ENCODE results near the gene ZNF22. TPM values are rescaled to one million over a fixed set of nuclear protein-coding genes. Genes with fewer than 3 reads are reported as not detected.

ZNF22 gene
- total and polyA plus RNA-seq, 2 of the 8 experiments (the other 6 are each of a cell fraction or from before 2014, with no cell fraction given): 18.2 to 45.2 TPM

- CTCF ChIA-PET (ENCODE audit: partially characterized antibody): no interaction called here
- Histone ChIP-seq H4K91ac (replicated peaks; ENCODE audit: insufficient read length, low read length) (no peak overlapping the region), H4K5ac (ENCODE audit: insufficient read length, low read depth, low read length) (no peak overlapping the region)
Observed at GRCh38 chr10:45015590-45015989, 14.9 kb downstream of the ZNF22 start.

More at GRCh38 chr10:45015590-45015989, 14.9 kb downstream of the ZNF22 start:
- H2BK15ac ChIP-seq (ENCODE audit: low read length): no peak overlapping the region
- H3K4me1 ChIP-seq (replicated peaks in 1 of 4; ENCODE audit: control insufficient read depth in 3 of 4, insufficient read depth in 4 of 4, low read length in 3 of 4): no peaks in the 10 kb centered on the region
- DNase-seq (ENCODE audit: low read depth in 1 of 2, low spot score in 2 of 2) (no peak), FAIRE-seq (no peak)
- POLR2A ChIA-PET (ENCODE audit: partially characterized antibody): no interaction called here
- H3K56ac ChIP-seq (replicated peaks; ENCODE audit: insufficient read length, low read depth, low read length): no peak overlapping the region
- no peak overlapping the region for H2BK20ac ChIP-seq (ENCODE audit: low read length)
- H3K23ac ChIP-seq (ENCODE audit: insufficient read length): no peak overlapping the region
- no peak overlapping the region for H2AK5ac ChIP-seq (ENCODE audit: low read depth, low read length)
- H3K4ac ChIP-seq (replicated peaks; ENCODE audit: insufficient read length, low read depth, low read length): no peak overlapping the region
- H3K23me2 ChIP-seq (ENCODE audit: low read depth, low read length): no peaks in the 10 kb centered on the region
- H3K79me1 ChIP-seq (ENCODE audit: low read depth, low read length): no peaks in the 10 kb centered on the region
- no peak overlapping the region for H2BK5ac ChIP-seq (ENCODE audit: low read depth, low read length)
- H3K4me2 ChIP-seq (ENCODE audit: insufficient read depth in 1 of 2, low read depth in 2 of 2, low read length in 2 of 2): no peak overlapping the region
- H3K79me2 ChIP-seq (ENCODE audit: control insufficient read depth in 1 of 2, insufficient read depth in 2 of 2, low read length in 2 of 2): no peaks in the 10 kb centered on the region
- TF ChIP-seq ZNF274 (IDR thresholded peaks at IDR 0.05; ENCODE audit: borderline replicate concordance, extremely low read depth, low read length) (no peak), NRF1 (IDR thresholded peaks at IDR 0.05; ENCODE audit: low read depth, low read length) (no peak), GTF2F1 (IDR thresholded peaks at IDR 0.05; ENCODE audit: borderline replicate concordance, low read depth, low read length) (no peak), EP300 (IDR thresholded peaks at IDR 0.05; ENCODE audit: borderline replicate concordance in 1 of 2, low read depth in 2 of 2, low read length in 2 of 2) (no peak), EGR1 (IDR thresholded peaks at IDR 0.05; ENCODE audit: borderline replicate concordance, low read depth, low read length) (no peak), RBBP5 (IDR thresholded peaks at IDR 0.05; ENCODE audit: borderline replicate concordance, low read depth, low read length) (no peak)
- TF ChIP-seq, protein P1, sequence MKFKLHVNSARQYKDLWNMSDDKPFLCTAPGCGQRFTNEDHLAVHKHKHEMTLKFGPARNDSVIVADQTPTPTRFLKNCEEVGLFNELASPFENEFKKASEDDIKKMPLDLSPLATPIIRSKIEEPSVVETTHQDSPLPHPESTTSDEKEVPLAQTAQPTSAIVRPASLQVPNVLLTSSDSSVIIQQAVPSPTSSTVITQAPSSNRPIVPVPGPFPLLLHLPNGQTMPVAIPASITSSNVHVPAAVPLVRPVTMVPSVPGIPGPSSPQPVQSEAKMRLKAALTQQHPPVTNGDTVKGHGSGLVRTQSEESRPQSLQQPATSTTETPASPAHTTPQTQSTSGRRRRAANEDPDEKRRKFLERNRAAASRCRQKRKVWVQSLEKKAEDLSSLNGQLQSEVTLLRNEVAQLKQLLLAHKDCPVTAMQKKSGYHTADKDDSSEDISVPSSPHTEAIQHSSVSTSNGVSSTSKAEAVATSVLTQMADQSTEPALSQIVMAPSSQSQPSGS (IDR thresholded peaks at IDR 0.05; ENCODE audit: low read length): no peak
- H3K27me3 ChIP-seq (replicated peaks in 1 of 4; ENCODE audit: control insufficient read depth in 3 of 4, extremely low read depth in 1 of 4, insufficient read depth in 3 of 4, low read length in 3 of 4): no peaks in the 10 kb centered on the region
- H4K20me1 ChIP-seq (replicated peaks in 1 of 2; ENCODE audit: control insufficient read depth in 1 of 2, insufficient read depth in 2 of 2, low read length in 2 of 2): no peaks in the 10 kb centered on the region
- H2AFZ ChIP-seq (ENCODE audit: low read length): no peak overlapping the region
- H2BK12ac ChIP-seq (ENCODE audit: low read depth, low read length): no peak overlapping the region
- no peak overlapping the region for H3K14ac ChIP-seq (ENCODE audit: insufficient read length)
- H2BK120ac ChIP-seq (replicated peaks; ENCODE audit: low read depth, low read length): no peak overlapping the region
- H4K8ac ChIP-seq (ENCODE audit: extremely low read depth, insufficient read depth, low read length): no peak overlapping the region
- H3K18ac ChIP-seq (ENCODE audit: extremely low read depth, low read length): no peak overlapping the region
- H3K36me3 ChIP-seq (ENCODE audit: control insufficient read depth in 2 of 4, insufficient read depth in 4 of 4, low read length in 3 of 4): no peaks in the 10 kb centered on the region
- H3K27ac ChIP-seq (ENCODE audit: low read depth, low read length): no peak overlapping the region
- no peak overlapping the region for H3K9ac ChIP-seq (replicated peaks in 1 of 4; ENCODE audit: extremely low read depth in 1 of 4, low read depth in 3 of 4, low read length in 3 of 4)
- H3K9me3 ChIP-seq (ENCODE audit: insufficient read depth in 2 of 2, low read depth in 1 of 2, low read length in 1 of 2): peaks cover 7 to 19% of the 10 kb centered on the region in 2 experiments; a peak in 3 of 4 replicates
- WGBS, 2 experiments (ENCODE audit: extremely low coverage in 1 of 2, insufficient coverage in 1 of 2, insufficient read length in 1 of 2, insufficient replicate concordance in 2 of 2, low coverage in 1 of 2, low lambda C conversion rate in 2 of 2, missing lambda C conversion rate in 1 of 2): 91% methylated on average over 2 of the region's 2 CpGs; no CpG with 5 or more reads in 1 of the 2 experiments
- no peak overlapping the region for H3K4me3 ChIP-seq (ENCODE audit: extremely low read depth in 1 of 4, insufficient read depth in 2 of 4, low read depth in 3 of 4, low read length in 4 of 4)
